ENCODE measurements around the gene RGR.

The RGR gene

DNA sequence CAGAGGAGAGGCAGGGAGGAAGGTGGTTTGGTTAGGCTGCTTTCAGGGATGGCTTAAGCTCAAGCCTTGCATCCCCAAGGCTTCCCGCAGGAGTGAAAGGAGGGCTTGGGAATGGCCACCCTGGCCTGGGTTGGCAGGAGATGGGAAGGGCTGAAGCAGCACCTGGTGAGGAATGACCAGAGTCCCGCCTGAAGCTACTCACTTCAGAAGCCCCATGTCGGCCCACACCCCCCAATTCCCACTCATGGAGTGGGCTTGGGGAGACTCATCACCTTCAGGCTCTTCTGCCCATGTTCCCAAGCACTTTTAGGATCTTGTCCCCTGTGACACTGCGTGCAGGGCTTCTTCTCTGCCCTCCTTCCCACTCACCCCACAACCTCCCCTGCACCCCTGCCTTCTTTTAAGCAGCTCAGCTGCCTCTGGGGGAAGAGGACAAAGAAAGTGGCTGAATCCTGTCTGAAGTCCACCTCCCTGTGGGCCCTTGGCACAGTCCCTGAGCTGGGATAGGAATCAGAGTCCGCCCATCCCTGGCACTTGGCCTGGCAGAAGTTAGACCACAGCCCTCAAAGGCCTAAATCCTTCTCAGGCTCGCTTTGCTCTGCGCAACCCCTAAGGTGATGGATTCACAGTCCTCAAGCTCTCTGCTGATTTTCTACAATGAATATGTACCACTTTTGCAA lies 16.5 kb downstream of the RGR start:
- H3K9ac ChIP-seq = no peak overlapping the region
- no peak overlapping the region for H3K27ac ChIP-seq
- no peak overlapping the region for H3K4me3 ChIP-seq (ENCODE audit: low read depth, low read length)
- H3K36me3 ChIP-seq (ENCODE audit: control insufficient read depth, insufficient read depth, low read length) = no peaks in the 10 kb centered on the region
- TF ChIP-seq CTCF (IDR thresholded peaks at IDR 0.05) = no peak
- H3K27me3 ChIP-seq (ENCODE audit: control insufficient read depth, insufficient read depth, low read length) = no peaks in the 10 kb centered on the region
- no peaks in the 10 kb centered on the region for H3K79me2 ChIP-seq
- H3K4me1 ChIP-seq = peaks cover 6% of the 10 kb centered on the region
- no peak overlapping the region for H2AFZ ChIP-seq
- H3K4me2 ChIP-seq (ENCODE audit: low read length) = no peak overlapping the region
- H3K9me3 ChIP-seq (ENCODE audit: control insufficient read depth, low read length) = no peaks in the 10 kb centered on the region

DNA sequence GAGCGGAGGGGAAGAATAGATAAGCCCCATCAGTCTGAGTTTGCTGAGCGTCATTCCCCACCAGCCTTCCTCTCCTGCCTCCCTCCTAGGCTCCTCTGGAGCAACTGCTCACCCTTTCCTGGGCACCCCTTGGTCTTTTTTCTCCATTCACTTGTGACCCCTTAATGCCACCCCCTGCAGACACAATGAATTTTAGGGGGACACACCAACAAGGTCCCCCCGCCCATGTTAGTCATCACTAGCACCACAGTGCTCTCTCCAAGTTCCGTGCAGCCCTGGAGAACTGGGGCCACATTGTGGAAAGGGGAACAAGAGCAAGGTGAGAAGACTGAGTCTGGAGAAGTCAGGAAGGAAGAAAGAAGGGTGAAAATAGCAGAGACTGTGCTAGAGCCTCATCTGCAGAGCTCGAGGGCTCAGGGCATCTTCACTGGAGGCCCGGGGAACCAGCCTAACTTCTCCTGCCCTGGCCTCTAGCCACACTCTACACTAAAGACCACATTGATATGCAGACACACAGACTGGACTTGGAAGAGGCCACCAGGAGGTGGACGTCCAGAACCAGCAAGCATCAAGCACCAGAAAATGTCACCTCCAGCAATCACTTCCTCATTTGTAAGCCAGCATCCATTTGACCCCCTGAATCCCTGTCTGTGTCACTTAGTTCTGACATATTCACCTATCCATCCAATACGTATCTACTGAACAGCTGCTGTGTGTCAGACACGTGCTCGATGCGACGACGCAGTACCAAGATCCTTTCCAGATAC lies 17.5 kb downstream of the RGR start:
- H3K79me2 ChIP-seq = no peaks in the 10 kb centered on the region

DNA sequence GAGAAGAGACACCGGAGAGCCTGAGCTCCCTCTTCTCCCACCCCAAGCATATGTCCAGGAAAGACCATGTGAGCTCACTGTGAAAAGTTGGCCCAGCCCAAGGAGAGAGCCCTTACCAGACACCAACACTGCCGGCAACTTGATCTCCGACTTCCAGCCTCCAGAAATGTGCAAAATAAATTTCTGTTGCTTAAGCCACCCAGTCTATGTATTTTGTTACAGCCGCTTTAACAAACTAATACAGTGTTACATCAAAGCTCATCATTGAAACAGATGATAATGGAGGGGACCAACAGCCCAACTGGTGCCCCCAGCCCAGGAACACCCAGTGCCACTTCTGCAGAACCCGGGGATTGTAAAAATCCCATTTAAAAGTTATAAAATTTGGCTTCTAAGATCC lies 18.9 kb downstream of the RGR start:
- H3K36me3 ChIP-seq (ENCODE audit: control insufficient read depth, insufficient read depth, low read length) = no peaks in the 10 kb centered on the region
- no peaks in the 10 kb centered on the region for H3K27me3 ChIP-seq (ENCODE audit: control insufficient read depth, insufficient read depth, low read length)
- no peak overlapping the region for H2AFZ ChIP-seq
- H3K4me2 ChIP-seq (ENCODE audit: low read length) = no peak overlapping the region
- no peaks in the 10 kb centered on the region for H3K79me2 ChIP-seq
- H3K4me3 ChIP-seq (ENCODE audit: low read depth, low read length) = no peak overlapping the region
- H3K4me1 ChIP-seq = peaks cover 6% of the 10 kb centered on the region
- no peaks in the 10 kb centered on the region for H3K9me3 ChIP-seq (ENCODE audit: control insufficient read depth, low read length)
- H3K9ac ChIP-seq = no peak overlapping the region
- no peak overlapping the region for H3K27ac ChIP-seq
- no peak for TF ChIP-seq CTCF (IDR thresholded peaks at IDR 0.05)

More for the DNA sequence above, 17.5 kb downstream of the RGR start:
- Histone ChIP-seq H3K27me3 (ENCODE audit: control insufficient read depth, insufficient read depth, low read length) (no peaks in the 10 kb centered on the region), H3K4me1 (peaks cover 6% of the 10 kb centered on the region), H3K4me2 (ENCODE audit: low read length) (no peak overlapping the region), H3K36me3 (ENCODE audit: control insufficient read depth, insufficient read depth, low read length) (no peaks in the 10 kb centered on the region), H3K27ac (no peak overlapping the region), H3K4me3 (ENCODE audit: low read depth, low read length) (no peak overlapping the region), H3K9ac (no peak overlapping the region), H3K9me3 (ENCODE audit: control insufficient read depth, low read length) (no peaks in the 10 kb centered on the region), H2AFZ (no peak overlapping the region)
- no peak for TF ChIP-seq CTCF (IDR thresholded peaks at IDR 0.05)

- peak; percentile 98 for TF ChIP-seq CTCF (IDR thresholded peaks at IDR 0.05)
- no peak overlapping the region for H3K4me2 ChIP-seq (ENCODE audit: low read length)
- H3K79me2 ChIP-seq = no peaks in the 10 kb centered on the region
- H3K9me3 ChIP-seq (ENCODE audit: control insufficient read depth, low read length) = no peaks in the 10 kb centered on the region
- H3K4me1 ChIP-seq = peaks cover 6% of the 10 kb centered on the region
- H3K36me3 ChIP-seq (ENCODE audit: control insufficient read depth, insufficient read depth, low read length) = no peaks in the 10 kb centered on the region
- H3K4me3 ChIP-seq (ENCODE audit: low read depth, low read length) = no peak overlapping the region
- peak overlapping the region; percentile 44 for H2AFZ ChIP-seq
- H3K9ac ChIP-seq = no peak overlapping the region
- no peak overlapping the region for H3K27ac ChIP-seq
- no peaks in the 10 kb centered on the region for H3K27me3 ChIP-seq (ENCODE audit: control insufficient read depth, insufficient read depth, low read length)
Observed at GRCh38 chr10:84264611-84265141, 19.8 kb downstream of the RGR start.

Data from parathyroid adenoma (tissue), 2 donors.